C4-2B (cell line): ENCODE data around the gene CBARP.

ENCODE experiments used
- H3K27ac ChIP-seq: fragments of 450-650 bp; 2 replicates; pipeline ENCODE4 v1.5.1; 2017
- CTCF ChIP-seq: fragments of 450-650 bp; conservative IDR thresholded peaks from 2 replicates; pipeline ENCODE4 v1.5.1; 2017; ENCODE audit warnings: mild to moderate bottlenecking
- ZFX ChIP-seq: fragments of 450-650 bp; IDR thresholded peaks from 2 replicates; pipeline ENCODE4 v1.6.1; 2017

The CBARP gene

GRCh38 chr19:1227304-1228054 is 10.3 kb downstream of the CBARP start:
- TF ChIP-seq ZFX (no peak), CTCF (no peak)
- no peak overlapping the region for H3K27ac ChIP-seq

GRCh38 chr19:1226522-1227303 is 11.1 kb downstream of the CBARP start:
- TF ChIP-seq CTCF: no peak
- TF ChIP-seq ZFX: no peak
- H3K27ac ChIP-seq: no peak overlapping the region

- H3K27ac ChIP-seq: no peak overlapping the region
- TF ChIP-seq ZFX: no peak
- no peak for TF ChIP-seq CTCF
Measured at GRCh38 chr19:1226227-1226518, 11.6 kb downstream of the CBARP start.

GRCh38 chr19:1225440-1226226 is 12.2 kb downstream of the CBARP start:
- TF ChIP-seq ZFX (no peak), CTCF (no peak)
- H3K27ac ChIP-seq: no peak overlapping the region

- no peak overlapping the region for H3K27ac ChIP-seq
- TF ChIP-seq CTCF (no peak), ZFX (no peak)
Measured at GRCh38 chr19:1224847-1225246, 13.0 kb downstream of the CBARP start.

- TF ChIP-seq CTCF: no peak
- no peak for TF ChIP-seq ZFX
- no peak overlapping the region for H3K27ac ChIP-seq
Measured at GRCh38 chr19:1224047-1224825, 13.6 kb downstream of the CBARP start.
